ENCODE measurements around the gene ATP1A1. TPM values are rescaled to one million over a fixed set of nuclear protein-coding genes. Genes with fewer than 3 reads are reported as not detected.

ATP1A1 gene
- total and polyA plus RNA-seq, 2 experiments from 2014 or later = 117 to 202 TPM

- no peak overlapping the region for H3K4me3 ChIP-seq
- Mint-ChIP-seq H3K27me3 (ENCODE audit: insufficient read depth, low read depth, poor library complexity) (no peaks in the 10 kb centered on the region), H3K9me3 (no peaks in the 10 kb centered on the region; the same call in 2 of the 3 replicates), H3K36me3 (ENCODE audit: low read depth) (no peaks in the 10 kb centered on the region), H3K27ac (no peak overlapping the region), H3K4me3 (no peak overlapping the region), H3K4me1 (peaks cover 35% of the 10 kb centered on the region)
- no peak overlapping the region for H3K4me2 ChIP-seq
- no peak for TF ChIP-seq NANOG (IDR thresholded peaks at IDR 0.05; ENCODE audit: borderline replicate concordance)
- TF ChIP-seq, protein P1, sequence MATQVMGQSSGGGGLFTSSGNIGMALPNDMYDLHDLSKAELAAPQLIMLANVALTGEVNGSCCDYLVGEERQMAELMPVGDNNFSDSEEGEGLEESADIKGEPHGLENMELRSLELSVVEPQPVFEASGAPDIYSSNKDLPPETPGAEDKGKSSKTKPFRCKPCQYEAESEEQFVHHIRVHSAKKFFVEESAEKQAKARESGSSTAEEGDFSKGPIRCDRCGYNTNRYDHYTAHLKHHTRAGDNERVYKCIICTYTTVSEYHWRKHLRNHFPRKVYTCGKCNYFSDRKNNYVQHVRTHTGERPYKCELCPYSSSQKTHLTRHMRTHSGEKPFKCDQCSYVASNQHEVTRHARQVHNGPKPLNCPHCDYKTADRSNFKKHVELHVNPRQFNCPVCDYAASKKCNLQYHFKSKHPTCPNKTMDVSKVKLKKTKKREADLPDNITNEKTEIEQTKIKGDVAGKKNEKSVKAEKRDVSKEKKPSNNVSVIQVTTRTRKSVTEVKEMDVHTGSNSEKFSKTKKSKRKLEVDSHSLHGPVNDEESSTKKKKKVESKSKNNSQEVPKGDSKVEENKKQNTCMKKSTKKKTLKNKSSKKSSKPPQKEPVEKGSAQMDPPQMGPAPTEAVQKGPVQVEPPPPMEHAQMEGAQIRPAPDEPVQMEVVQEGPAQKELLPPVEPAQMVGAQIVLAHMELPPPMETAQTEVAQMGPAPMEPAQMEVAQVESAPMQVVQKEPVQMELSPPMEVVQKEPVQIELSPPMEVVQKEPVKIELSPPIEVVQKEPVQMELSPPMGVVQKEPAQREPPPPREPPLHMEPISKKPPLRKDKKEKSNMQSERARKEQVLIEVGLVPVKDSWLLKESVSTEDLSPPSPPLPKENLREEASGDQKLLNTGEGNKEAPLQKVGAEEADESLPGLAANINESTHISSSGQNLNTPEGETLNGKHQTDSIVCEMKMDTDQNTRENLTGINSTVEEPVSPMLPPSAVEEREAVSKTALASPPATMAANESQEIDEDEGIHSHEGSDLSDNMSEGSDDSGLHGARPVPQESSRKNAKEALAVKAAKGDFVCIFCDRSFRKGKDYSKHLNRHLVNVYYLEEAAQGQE (IDR thresholded peaks at IDR 0.05; ENCODE audit: unreplicated experiment) = no peak
- TF ChIP-seq ZNF462 (CRISPR knock-in tag; IDR thresholded peaks at IDR 0.05) = no peak
- TF ChIP-seq JUNB (IDR thresholded peaks at IDR 0.05; ENCODE audit: unreplicated experiment) = no peak
- TF ChIP-seq, protein P2, sequence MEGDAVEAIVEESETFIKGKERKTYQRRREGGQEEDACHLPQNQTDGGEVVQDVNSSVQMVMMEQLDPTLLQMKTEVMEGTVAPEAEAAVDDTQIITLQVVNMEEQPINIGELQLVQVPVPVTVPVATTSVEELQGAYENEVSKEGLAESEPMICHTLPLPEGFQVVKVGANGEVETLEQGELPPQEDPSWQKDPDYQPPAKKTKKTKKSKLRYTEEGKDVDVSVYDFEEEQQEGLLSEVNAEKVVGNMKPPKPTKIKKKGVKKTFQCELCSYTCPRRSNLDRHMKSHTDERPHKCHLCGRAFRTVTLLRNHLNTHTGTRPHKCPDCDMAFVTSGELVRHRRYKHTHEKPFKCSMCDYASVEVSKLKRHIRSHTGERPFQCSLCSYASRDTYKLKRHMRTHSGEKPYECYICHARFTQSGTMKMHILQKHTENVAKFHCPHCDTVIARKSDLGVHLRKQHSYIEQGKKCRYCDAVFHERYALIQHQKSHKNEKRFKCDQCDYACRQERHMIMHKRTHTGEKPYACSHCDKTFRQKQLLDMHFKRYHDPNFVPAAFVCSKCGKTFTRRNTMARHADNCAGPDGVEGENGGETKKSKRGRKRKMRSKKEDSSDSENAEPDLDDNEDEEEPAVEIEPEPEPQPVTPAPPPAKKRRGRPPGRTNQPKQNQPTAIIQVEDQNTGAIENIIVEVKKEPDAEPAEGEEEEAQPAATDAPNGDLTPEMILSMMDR (conservative IDR thresholded peaks at IDR 0.05; ENCODE audit: low read depth in 2 of 2) = no peak
- no peak for TF ChIP-seq CREB1 (CRISPR knock-in tag; IDR thresholded peaks at IDR 0.05; ENCODE audit: low read depth)
- TF ChIP-seq ZNF114 (CRISPR knock-in tag; IDR thresholded peaks at IDR 0.05) = no peak
- TF ChIP-seq, protein P3, sequence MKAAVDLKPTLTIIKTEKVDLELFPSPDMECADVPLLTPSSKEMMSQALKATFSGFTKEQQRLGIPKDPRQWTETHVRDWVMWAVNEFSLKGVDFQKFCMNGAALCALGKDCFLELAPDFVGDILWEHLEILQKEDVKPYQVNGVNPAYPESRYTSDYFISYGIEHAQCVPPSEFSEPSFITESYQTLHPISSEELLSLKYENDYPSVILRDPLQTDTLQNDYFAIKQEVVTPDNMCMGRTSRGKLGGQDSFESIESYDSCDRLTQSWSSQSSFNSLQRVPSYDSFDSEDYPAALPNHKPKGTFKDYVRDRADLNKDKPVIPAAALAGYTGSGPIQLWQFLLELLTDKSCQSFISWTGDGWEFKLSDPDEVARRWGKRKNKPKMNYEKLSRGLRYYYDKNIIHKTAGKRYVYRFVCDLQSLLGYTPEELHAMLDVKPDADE (IDR thresholded peaks at IDR 0.05) = no peak
- H3F3A ChIP-seq (replicated peaks; ENCODE audit: low read depth) = no peaks in the 10 kb centered on the region
- no peaks in the 10 kb centered on the region for H3K79me2 ChIP-seq (replicated peaks; ENCODE audit: insufficient read depth)
- H3K36me3 ChIP-seq (ENCODE audit: insufficient read depth) = no peaks in the 10 kb centered on the region
- H2AFZ ChIP-seq = no peak overlapping the region
- ATAC-seq = no peak
- 0 out of 2 replicates have a peak, but pooled peaks cover 7% of the 10 kb centered on the region for H3K9me2 ChIP-seq (ENCODE audit: insufficient read depth)
- no peak for DNase-seq (ENCODE audit: low spot score)
- H3K4me1 ChIP-seq (ENCODE audit: insufficient read depth) = peaks cover 25% of the 10 kb centered on the region; the same call in 1 of the 2 replicates
- H3K27ac ChIP-seq (ENCODE audit: low read depth) = no peak overlapping the region
- H4K20me1 ChIP-seq (replicated peaks; ENCODE audit: insufficient read depth) = no peaks in the 10 kb centered on the region
- H3K27me3 ChIP-seq (ENCODE audit: insufficient read depth) = no peaks in the 10 kb centered on the region
Measured at GRCh38 chr1:116345011-116345410, 28.0 kb upstream of the ATP1A1 start.
